Fibroblast of gingiva (primary cell): ENCODE results near the gene SLAMF8.
A peak's percentile ranks its signal among the peaks of the same experiment; 100 is the strongest.

Experiments
- DNase-seq: peaks from one replicate; pipeline ENCODE4 v3.0.0-alpha.2; 2011; ENCODE audit warnings: low read depth

SLAMF8 gene

GRCh38 chr1:159849626-159850366 is 23.1 kb downstream of the SLAMF8 start:
- DNase-seq: no peak

- no peak for DNase-seq
Observed at GRCh38 chr1:159851407-159851806, 24.7 kb downstream of the SLAMF8 start.

- DNase-seq: no peak
Observed at GRCh38 chr1:159853417-159854115, 26.9 kb downstream of the SLAMF8 start.

- DNase-seq: peak; percentile 66
Observed at GRCh38 chr1:159854116-159854692, 27.5 kb downstream of the SLAMF8 start.

- DNase-seq: peak; percentile 92
Observed at GRCh38 chr1:159854693-159855192, 28.1 kb downstream of the SLAMF8 start.

- DNase-seq: no peak
Observed at GRCh38 chr1:159855709-159856108, 29.0 kb downstream of the SLAMF8 start.

- no peak for DNase-seq
Observed at GRCh38 chr1:159856576-159856975, 29.9 kb downstream of the SLAMF8 start.

- no peak for DNase-seq
Observed at GRCh38 chr1:159857889-159858288, 31.2 kb downstream of the SLAMF8 start.

- DNase-seq: no peak
Observed at GRCh38 chr1:159859767-159860322, 33.2 kb downstream of the SLAMF8 start.

- DNase-seq: no peak
Observed at GRCh38 chr1:159860456-159860855, 33.8 kb downstream of the SLAMF8 start.

GRCh38 chr1:159861218-159861617 is 34.5 kb downstream of the SLAMF8 start:
- DNase-seq: no peak

GRCh38 chr1:159862031-159862430 is 35.4 kb downstream of the SLAMF8 start:
- no peak for DNase-seq

- DNase-seq: no peak
Observed at GRCh38 chr1:159862557-159862956, 35.9 kb downstream of the SLAMF8 start, which contains the start of gene VSIG8. TSS of gene VSIG8 (minus strand) at chr1:159862657. CDS start at chr1:159862521, 136 bp downstream.

GRCh38 chr1:159864262-159864661 is 37.6 kb downstream of the SLAMF8 start:
- no peak for DNase-seq

- no peak for DNase-seq
Observed at GRCh38 chr1:159866066-159866465, 39.4 kb downstream of the SLAMF8 start.

- DNase-seq: no peak
Observed at GRCh38 chr1:159866905-159867663, 40.4 kb downstream of the SLAMF8 start.

GRCh38 chr1:159867664-159868026 is 41.0 kb downstream of the SLAMF8 start:
- no peak for DNase-seq

GRCh38 chr1:159868766-159869165 is 42.1 kb downstream of the SLAMF8 start:
- no peak for DNase-seq

- DNase-seq: peak; percentile 12
Observed at GRCh38 chr1:159869173-159869572, 42.5 kb downstream of the SLAMF8 start.

- no peak for DNase-seq
Observed at GRCh38 chr1:159869607-159870006, 42.9 kb downstream of the SLAMF8 start.

- no peak for DNase-seq
Observed at GRCh38 chr1:159870704-159871103, 44.0 kb downstream of the SLAMF8 start.

GRCh38 chr1:159872891-159873290 is 46.2 kb downstream of the SLAMF8 start:
- no peak for DNase-seq
